GM23248 (cell line): Measurements from ENCODE around the gene MOB2.

Source experiments
- EZH2 ChIP-seq: fragments of 200-600 bp; sonication (generic); IDR thresholded peaks from 2 replicates; pipeline ENCODE4 v1.6.1; 2018; ENCODE audit warnings: antibody characterized with exemption, mild to moderate bottlenecking; ENCODE audit not compliant: insufficient read depth, poor library complexity, severe bottlenecking
- EZH2phosphoT487 ChIP-seq: fragments of 200-600 bp; sonication (generic); IDR thresholded peaks from 2 replicates; pipeline ENCODE4 v1.6.1; 2018; ENCODE audit warnings: antibody characterized with exemption, moderate library complexity, mild to moderate bottlenecking, low read depth; ENCODE audit not compliant: insufficient read depth

GRCh38 chr11:1508491-1508891, 21.9 kb upstream of the MOB2 start:
- TF ChIP-seq EZH2 (no peak), EZH2phosphoT487 (no peak)
